CD4-positive, alpha-beta T cell (primary cell): ENCODE measurements around the gene SNAPIN. TPM values are rescaled to one million over a fixed set of nuclear protein-coding genes. Genes with fewer than 3 reads are reported as not detected.

Experiments
- ATAC-seq: fragments of 200-7000 bp; cut with Tn5 transposase; one replicate; pipeline ENCODE4 v1.10.0; 2022; ENCODE audit warnings: mild to moderate bottlenecking; ENCODE audit not compliant: poor library complexity
- CTCF ChIA-PET: fragments of 350-600 bp; sonication (Branson Sonifier 250); formaldehyde crosslinking; loops from one replicate; lab custom pipeline; 2021; ENCODE audit warnings: antibody characterized with exemption, inconsistent platforms; lab: Charles Lee
- POLR2A ChIA-PET: fragments of 350-600 bp; sonication (Branson Sonifier 250); formaldehyde crosslinking; loops from one replicate; lab custom pipeline; 2021; ENCODE audit warnings: antibody characterized with exemption, inconsistent platforms; lab: Charles Lee
- DNase-seq, 14 experiments: peaks; one replicate each; pipeline ENCODE4 v3.0.0-alpha.2; 2013 to 2020; ENCODE audit warnings: mixed read lengths in 2 of 14
- H3K27ac ChIP-seq, 2 donors: one replicate each; pipeline versions ENCODE4 v1.5.1 to v1.7.0; 2013; ENCODE audit warnings: low read length in 2 of 2, low read depth in 1 of 2, mild to moderate bottlenecking in 1 of 2
- H3K27me3 ChIP-seq, 2 experiments: 1 replicate in 1 of 2; 2 replicates in 1 of 2; pipeline versions ENCODE4 v1.6.1 to v1.7.0; 2013; ENCODE audit warnings: low read length in 2 of 2, control low read depth in 1 of 2, mild to moderate bottlenecking in 1 of 2, moderate library complexity in 1 of 2; ENCODE audit not compliant: insufficient read depth in 2 of 2, control insufficient read depth in 1 of 2
- H3K36me3 ChIP-seq: one replicate; pipeline ENCODE4 v1.6.1; 2013; ENCODE audit warnings: low read length, control low read depth; ENCODE audit not compliant: insufficient read depth
- H3K4me1 ChIP-seq: one replicate; pipeline ENCODE4 v1.6.1; 2013; ENCODE audit warnings: low read length, control low read depth; ENCODE audit not compliant: insufficient read depth
- H3K4me3 ChIP-seq: one replicate; pipeline ENCODE4 v1.5.1; 2013; ENCODE audit warnings: mild to moderate bottlenecking, low read length, moderate library complexity
- H3K9me3 ChIP-seq, 2 experiments: 1 replicate in 1 of 2; 2 replicates in 1 of 2; pipeline versions ENCODE4 v1.6.1 to v1.7.0; 2013; ENCODE audit warnings: low read length in 2 of 2, mild to moderate bottlenecking in 2 of 2, control low read depth in 1 of 2, moderate library complexity in 1 of 2; ENCODE audit not compliant: control insufficient read depth in 1 of 2, insufficient read depth in 1 of 2
- H3K27ac Mint-ChIP-seq: one replicate; pipeline ENCODE4 v1.8.0; 2020; ENCODE audit warnings: mixed read lengths
- H3K27me3 Mint-ChIP-seq: one replicate; pipeline ENCODE4 v1.8.0; 2021; ENCODE audit warnings: mixed read lengths
- H3K36me3 Mint-ChIP-seq: one replicate; pipeline ENCODE4 v1.8.0; 2021; ENCODE audit warnings: low read depth, mixed read lengths
- H3K4me1 Mint-ChIP-seq: one replicate; pipeline ENCODE4 v1.8.0; 2021; ENCODE audit warnings: low read depth, mixed read lengths
- H3K4me3 Mint-ChIP-seq: one replicate; pipeline ENCODE4 v1.8.0; 2020; ENCODE audit warnings: mild to moderate bottlenecking, mixed read lengths
- H3K9me3 Mint-ChIP-seq: one replicate; pipeline ENCODE4 v1.8.0; 2020; ENCODE audit warnings: mixed read lengths
- CTCF ChIP-seq: fragments of 200-600 bp; IDR thresholded peaks from one replicate; pipeline ENCODE4 v1.8.0; 2022; ENCODE audit warnings: antibody characterized with exemption, mild to moderate bottlenecking
- intact Hi-C, 2 experiments: fragments of 100-400 bp; cut with DNase I in 1 of 2; cut with micrococcal nuclease in 1 of 2; formaldehyde crosslinking; loops; one replicate each; pipeline versions ENCODE4 v1.15.1 to v1.9.0; 2023 to 2025; cut with DNase I, micrococcal nuclease
- microRNA-seq: library from miRNA; unstranded; fragments of <30 nt; microRNA quantifications from one replicate; pipeline ENCODE4 v1.2.0, GENCODE V29; 2021; ENCODE audit warnings: borderline microRNAs expressed, borderline replicate concordance
- total RNA-seq, 174 experiments: library from RNA in 2 of 174; stranded (reverse) in 2 of 174; gene quantifications; one replicate each; pipeline ENCODE4 v1.2.3 and lab custom pipeline; 2021 to 2026

SNAPIN gene
- total RNA-seq, 2 experiments from 2014 or later, result 7.2 to 7.3 TPM

- intact Hi-C loops, result no loop called here
- peaks cover 0 to 3% of the 10 kb centered on the region in 2 experiments for H3K27me3 ChIP-seq
- no peaks in the 10 kb centered on the region for H3K4me1 ChIP-seq
- Mint-ChIP-seq H3K4me1 (no peaks in the 10 kb centered on the region), H3K9me3 (no peaks in the 10 kb centered on the region), H3K4me3 (no peak overlapping the region), H3K27ac (no peak overlapping the region), H3K27me3 (peaks cover under 1% of the 10 kb centered on the region), H3K36me3 (no peaks in the 10 kb centered on the region)
- H3K4me3 ChIP-seq, result no peak overlapping the region
- ChIA-PET CTCF (no interaction called here), POLR2A (no interaction called here)
- DNase-seq (no peak), ATAC-seq (no peak)
- no peaks in the 10 kb centered on the region for H3K36me3 ChIP-seq
- H3K27ac ChIP-seq, result no peak overlapping the region
- no peaks in the 10 kb centered on the region for H3K9me3 ChIP-seq
- TF ChIP-seq CTCF, result no peak
Measured at GRCh38 chr1:153705484-153705883, 47.0 kb downstream of the SNAPIN start.

GRCh38 chr1:153711026-153711425 is 52.5 kb downstream of the SNAPIN start:
- Mint-ChIP-seq H3K27ac (no peak overlapping the region), H3K4me1 (no peaks in the 10 kb centered on the region), H3K4me3 (no peak overlapping the region), H3K27me3 (peaks cover 4% of the 10 kb centered on the region), H3K9me3 (no peaks in the 10 kb centered on the region), H3K36me3 (no peaks in the 10 kb centered on the region)
- Histone ChIP-seq H3K4me3 (no peak overlapping the region), H3K9me3 (no peaks in the 10 kb centered on the region), H3K27ac (no peak overlapping the region), H3K36me3 (no peaks in the 10 kb centered on the region), H3K4me1 (no peaks in the 10 kb centered on the region), H3K27me3 (peaks cover 0 to 3% of the 10 kb centered on the region in 2 experiments)
- POLR2A ChIA-PET, result no interaction called here
- intact Hi-C loops, result no loop called here
- CTCF ChIA-PET, result interaction anchor here (0.6 kb wide), 1 partner anchor 307 kb away, joined by 3 read pairs; no protein-coding TSS in a partner anchor
- TF ChIP-seq CTCF, result no peak
- DNase-seq (no peak), ATAC-seq (no peak)

Small RNA genes lying within 50 kb of the gene (microRNA-seq; reads per million reads assigned to microRNA genes)
- not detected for gene MIR8083

Other genes with a start within 250 kb of the SNAPIN start
- gene S100A7A, start 242.2 kb upstream of the SNAPIN start, total RNA-seq, result not detected
- not detected for gene S100A7, start 198.1 kb upstream of the SNAPIN start, total RNA-seq
- gene S100A6, start 122.7 kb upstream of the SNAPIN start, total RNA-seq, result 100 to 1,000 TPM; 172 to 175 TPM
- gene S100A5, start 117.8 kb upstream of the SNAPIN start, total RNA-seq, result 1 to 10 TPM in 1 of 2 experiments, under 1 TPM in 1; 0.80 to 1.3 TPM
- 100 to 1,000 TPM; 297 to 299 TPM for gene S100A4, start 112.9 kb upstream of the SNAPIN start, total RNA-seq
- not detected for gene S100A3, start 109.4 kb upstream of the SNAPIN start, total RNA-seq
- not detected for gene S100A2, start 92.9 kb upstream of the SNAPIN start, total RNA-seq
- gene S100A16, start 45.6 kb upstream of the SNAPIN start, total RNA-seq, result not detected
- gene S100A14, start 42.4 kb upstream of the SNAPIN start, total RNA-seq, result not detected
- gene S100A13, start 31.2 kb upstream of the SNAPIN start, total RNA-seq, result 1 to 10 TPM; 2.1 to 2.8 TPM
- not detected for gene S100A1, start 30.3 kb upstream of the SNAPIN start, total RNA-seq
- 100 to 1,000 TPM in 1 of 2 experiments, 10 to 100 TPM in 1; 97.1 to 102 TPM for gene CHTOP, start 24.6 kb upstream of the SNAPIN start, total RNA-seq
- gene ILF2, start 12.3 kb downstream of the SNAPIN start, total RNA-seq, result 100 to 1,000 TPM; 140 to 147 TPM
- not detected for gene NPR1, start 20.0 kb downstream of the SNAPIN start, total RNA-seq
- 10 to 100 TPM; 24.9 to 27.4 TPM for gene INTS3, start 69.3 kb downstream of the SNAPIN start, total RNA-seq
- gene SLC27A3, start 116.7 kb downstream of the SNAPIN start, total RNA-seq, result 1 to 10 TPM; 3.8 to 4.4 TPM